ENCODE measurements around the gene PDE4D.

GRCh38 chr5:59104400-59105127, 789.0 kb downstream of the PDE4D start:
- TF ChIP-seq CTCF (IDR thresholded peaks at IDR 0.05; ENCODE audit: insufficient read depth, low read depth, low read length) (no peak), EZH2 (IDR thresholded peaks at IDR 0.05; ENCODE audit: insufficient read depth, low read length) (no peak)

Measured in astrocyte (in vitro differentiated cells and primary cell).